SK-N-MC (cell line): ENCODE measurements around the gene SULF2.

ENCODE experiments used
- DNase-seq: peaks from one replicate; pipeline ENCODE4 v3.0.0-alpha.2; 2011; ENCODE audit warnings: low read depth, low spot score
- H3K27ac ChIP-seq: fragments of 200-600 bp; sonication (generic); 2 replicates; pipeline ENCODE4 v1.5.1; 2016; ENCODE audit warnings: mixed run types
- H3K36me3 ChIP-seq: fragments of 200-600 bp; sonication (generic); 2 replicates; pipeline ENCODE4 v1.6.1; 2017; ENCODE audit warnings: antibody characterized with exemption, low read length, mixed read lengths; ENCODE audit not compliant: insufficient read depth
- H3K4me3 ChIP-seq: fragments of 200-600 bp; sonication (generic); 2 replicates; pipeline ENCODE4 v1.5.1; 2016
- H3K9ac ChIP-seq: fragments of 200-600 bp; sonication (generic); 2 replicates; pipeline ENCODE4 v1.8.0; 2017; ENCODE audit warnings: mixed run types, mixed read lengths; ENCODE audit not compliant: insufficient read length
- H3K9me3 ChIP-seq: fragments of 200-600 bp; sonication (generic); 2 replicates; pipeline ENCODE4 v1.6.1; 2017; ENCODE audit warnings: low read depth, mild to moderate bottlenecking, antibody characterized with exemption, low read length, moderate library complexity, mixed read lengths
- EZH2 ChIP-seq: fragments of 200-600 bp; sonication (generic); IDR thresholded peaks from one replicate; pipeline ENCODE4 v1.6.1; 2017; ENCODE audit warnings: antibody characterized with exemption
- FOXP2 ChIP-seq: optimal IDR thresholded peaks from 2 replicates; pipeline ENCODE3; 2011; ENCODE audit warnings: mild to moderate bottlenecking, moderate library complexity; ENCODE audit not compliant: insufficient read depth; ENCODE audit errors: extremely low read length, control extremely low read depth
- POLR2AphosphoS5 ChIP-seq: IDR thresholded peaks from 2 replicates; pipeline ENCODE4 v1.6.1; 2012; ENCODE audit warnings: mild to moderate bottlenecking, low read depth, low read length, borderline replicate concordance

The SULF2 gene

GRCh38 chr20:47740862-47741184, 44.5 kb downstream of the SULF2 start:
- Histone ChIP-seq H3K36me3 (no peaks in the 10 kb centered on the region), H3K9me3 (no peaks in the 10 kb centered on the region), H3K9ac (no peak overlapping the region), H3K4me3 (no peak overlapping the region), H3K27ac (no peak overlapping the region)
- DNase-seq, result no peak
- TF ChIP-seq EZH2 (no peak), POLR2AphosphoS5 (no peak), FOXP2 (no peak)

GRCh38 chr20:47740121-47740861, 45.0 kb downstream of the SULF2 start:
- TF ChIP-seq POLR2AphosphoS5, result no peak
- TF ChIP-seq EZH2, result no peak
- TF ChIP-seq FOXP2, result no peak
- Histone ChIP-seq H3K9ac (no peak overlapping the region), H3K4me3 (no peak overlapping the region), H3K9me3 (no peaks in the 10 kb centered on the region), H3K27ac (no peak overlapping the region), H3K36me3 (no peaks in the 10 kb centered on the region)
- no peak for DNase-seq

GRCh38 chr20:47737923-47738322, 47.4 kb downstream of the SULF2 start:
- no peak for DNase-seq
- H3K27ac ChIP-seq, result no peak overlapping the region
- no peak overlapping the region for H3K4me3 ChIP-seq
- no peaks in the 10 kb centered on the region for H3K36me3 ChIP-seq
- TF ChIP-seq EZH2, result no peak
- TF ChIP-seq POLR2AphosphoS5, result no peak
- no peak for TF ChIP-seq FOXP2
- no peak overlapping the region for H3K9ac ChIP-seq
- H3K9me3 ChIP-seq, result no peaks in the 10 kb centered on the region

GRCh38 chr20:47736570-47737152, 48.6 kb downstream of the SULF2 start:
- no peak overlapping the region for H3K4me3 ChIP-seq
- H3K27ac ChIP-seq, result no peak overlapping the region
- DNase-seq, result no peak
- no peaks in the 10 kb centered on the region for H3K9me3 ChIP-seq
- no peak overlapping the region for H3K9ac ChIP-seq
- H3K36me3 ChIP-seq, result no peaks in the 10 kb centered on the region
- TF ChIP-seq FOXP2 (no peak), EZH2 (no peak), POLR2AphosphoS5 (no peak)

- Histone ChIP-seq H3K9me3 (no peaks in the 10 kb centered on the region), H3K4me3 (no peak overlapping the region), H3K27ac (no peak overlapping the region), H3K9ac (no peak overlapping the region), H3K36me3 (no peaks in the 10 kb centered on the region)
- TF ChIP-seq POLR2AphosphoS5, result no peak
- TF ChIP-seq FOXP2, result no peak
- TF ChIP-seq EZH2, result no peak
- DNase-seq, result no peak
Measured at GRCh38 chr20:47735412-47736400, 49.6 kb downstream of the SULF2 start.

GRCh38 chr20:47734870-47735269, 50.4 kb downstream of the SULF2 start:
- no peak for TF ChIP-seq FOXP2
- no peak for TF ChIP-seq POLR2AphosphoS5
- Histone ChIP-seq H3K27ac (no peak overlapping the region), H3K9me3 (no peaks in the 10 kb centered on the region), H3K36me3 (no peaks in the 10 kb centered on the region), H3K9ac (no peak overlapping the region), H3K4me3 (no peak overlapping the region)
- DNase-seq, result no peak

- Histone ChIP-seq H3K4me3 (no peak overlapping the region), H3K9me3 (no peaks in the 10 kb centered on the region), H3K9ac (no peak overlapping the region), H3K27ac (no peak overlapping the region), H3K36me3 (no peaks in the 10 kb centered on the region)
- DNase-seq, result no peak
- no peak for TF ChIP-seq POLR2AphosphoS5
- no peak for TF ChIP-seq FOXP2
- TF ChIP-seq EZH2, result no peak
Measured at GRCh38 chr20:47733892-47734291, 51.4 kb downstream of the SULF2 start.

- Histone ChIP-seq H3K27ac (no peak overlapping the region), H3K4me3 (no peak overlapping the region), H3K9me3 (no peaks in the 10 kb centered on the region), H3K9ac (no peak overlapping the region), H3K36me3 (no peaks in the 10 kb centered on the region)
- no peak for DNase-seq
- no peak for TF ChIP-seq EZH2
- no peak for TF ChIP-seq POLR2AphosphoS5
- no peak for TF ChIP-seq FOXP2
Measured at GRCh38 chr20:47730744-47731143, 54.5 kb downstream of the SULF2 start.
